Spleen (tissue), 11 donors: ENCODE results near the gene GBP2. TPM values are rescaled to one million over a fixed set of nuclear protein-coding genes. Genes with fewer than 3 reads are reported as not detected.

Experiments
- DNase-seq: peaks from one replicate; pipeline ENCODE4 v3.0.0-alpha.2; 2020
- H3K27ac ChIP-seq, 8 donors: fragments of 200-600 bp; sonication (generic) in 7 of 8; 1 replicate in 4 of 8; 2 replicates in 4 of 8; pipeline versions ENCODE4 v1.5.0 to v1.8.0; 2016 to 2021; ENCODE audit warnings: inconsistent platforms in 4 of 8, mild to moderate bottlenecking in 4 of 8, moderate library complexity in 1 of 8
- H3K27me3 ChIP-seq, 7 donors: fragments of 200-600 bp; sonication (generic) in 6 of 7; replicated peaks in 1 of 7; 1 replicate in 4 of 7; 2 replicates in 3 of 7; pipeline versions ENCODE4 v1.5.0 to v1.8.0; 2016 to 2021; ENCODE audit warnings: inconsistent platforms in 3 of 7, mild to moderate bottlenecking in 1 of 7
- H3K36me3 ChIP-seq, 6 donors: fragments of 200-600 bp; sonication (generic) in 5 of 6; 1 replicate in 4 of 6; 2 replicates in 2 of 6; pipeline versions ENCODE4 v1.5.0 to v1.8.0; 2016 to 2021; ENCODE audit warnings: inconsistent platforms in 2 of 6
- H3K4me1 ChIP-seq, 6 donors: fragments of 200-600 bp; sonication (generic) in 5 of 6; 1 replicate in 3 of 6; 2 replicates in 3 of 6; pipeline versions ENCODE4 v1.5.0 to v1.8.0; 2016 to 2021; ENCODE audit warnings: inconsistent platforms in 3 of 6
- H3K4me3 ChIP-seq, 8 donors: fragments of 200-600 bp; sonication (generic) in 7 of 8; 1 replicate in 4 of 8; 2 replicates in 4 of 8; pipeline versions ENCODE4 v1.5.0 to v1.8.0; 2016 to 2021; ENCODE audit warnings: inconsistent platforms in 4 of 8, mild to moderate bottlenecking in 4 of 8, moderate library complexity in 2 of 8
- H3K9me3 ChIP-seq, 8 donors: fragments of 200-600 bp; sonication (generic) in 7 of 8; 1 replicate in 4 of 8; 2 replicates in 4 of 8; pipeline versions ENCODE4 v1.5.0 to v1.8.0; 2016 to 2021; ENCODE audit warnings: inconsistent platforms in 4 of 8
- CTCF ChIP-seq, 11 experiments: fragments of 200-600 bp in 7 of 11; fragments of 450-650 bp in 4 of 11; sonication (generic) in 4 of 11; IDR thresholded peaks in 8 of 11; conservative IDR thresholded peaks in 3 of 11; 1 replicate in 7 of 11; 2 replicates in 4 of 11; pipeline versions ENCODE4 v1.4.0 to v1.8.0; 2016 to 2021; ENCODE audit warnings: antibody characterized with exemption in 11 of 11, inconsistent platforms in 4 of 11, mild to moderate bottlenecking in 1 of 11
- POLR2A ChIP-seq, 3 donors: fragments of 450-650 bp; IDR thresholded peaks; one replicate each; pipeline ENCODE4 v1.5.1; 2017; ENCODE audit warnings: antibody characterized with exemption in 3 of 3, mild to moderate bottlenecking in 1 of 3
- POLR2AphosphoS5 ChIP-seq, 3 donors: sonication (generic); formaldehyde crosslinking; IDR thresholded peaks; one replicate each; pipeline ENCODE4 v1.5.1; 2017; ENCODE audit warnings: antibody characterized with exemption in 3 of 3
- WGBS, 5 donors: extraction: QIAGEN DNeasy Blood & Tissue Kit in 3 of 5; methylation state at CpG; one replicate each; pipeline versions ENCODE4 v1.1.5 to v1.1.7; 2013 to 2018; 5-methylcytosine and 5-hydroxymethylcytosine counted together
- intact Hi-C: fragments of 100-400 bp; cut with DNase I; formaldehyde crosslinking; loops from one replicate; pipeline ENCODE4 v1.15.0; 2023; ENCODE audit warnings: low total_unique reads
- polyA plus RNA-seq, 3 donors: library from polyadenylated mRNA; stranded (reverse); fragments of 200-250 nt; gene quantifications; one replicate each; pipeline ENCODE4 v1.2.1, GENCODE V29; 2013
- total RNA-seq, 7 donors: library from RNA; depleted of rRNA in 3 of 7; stranded (reverse); fragments of >200 nt in 3 of 7; fragmentation: NEBNext Ultra II Directional in 4 of 7; extraction: Animal tissue kit (Norgen Biotek cat#: 25700) in 4 of 7; gene quantifications; one replicate each; pipeline versions ENCODE4 v1.1.0 to v1.2.1, GENCODE V29; 2016 to 2021
- donor health status: healthy with polysubstance abuse.
- donor health status: DM: no; HTN: no; CAD: no; lungs with moderate emphysema.
- donor health status: DM: no; HTN: no; CAD: no.
- donor health status: Bipolar disorder and iron deficiency.
- donor health status: healthy.
- donor health status: DM: no; HTN: no; CAD: no.
- donor health status: DM: yes; HTN: yes; CAD: no.

The GBP2 gene
- total and polyA plus RNA-seq, 10 donors, result 62.1 to 109 (median 79.6) TPM

- no peak for DNase-seq
- no peaks in the 10 kb centered on the region for H3K27me3 ChIP-seq
- 76 to 87% (median 86%) methylated on average over 3 of the region's 3 CpGs for WGBS, 5 donors
- no peaks in the 10 kb centered on the region for H3K36me3 ChIP-seq
- no peaks in the 10 kb centered on the region for H3K4me1 ChIP-seq
- no peak overlapping the region for H3K4me3 ChIP-seq
- TF ChIP-seq POLR2AphosphoS5 (IDR thresholded peaks at IDR 0.05) (no peak), POLR2A (IDR thresholded peaks at IDR 0.05) (no peak), CTCF (IDR thresholded peaks at IDR 0.05 in 8 of 11, conservative IDR thresholded peaks at IDR 0.05 in 3 of 11) (no peak)
- no peak overlapping the region for H3K27ac ChIP-seq
- intact Hi-C loops, result no loop called here
- H3K9me3 ChIP-seq, result no peaks in the 10 kb centered on the region
Measured at GRCh38 chr1:89147678-89148658, 22.1 kb upstream of the GBP2 start.

- Histone ChIP-seq H3K27ac (no peak overlapping the region), H3K4me1 (no peaks in the 10 kb centered on the region), H3K36me3 (no peaks in the 10 kb centered on the region), H3K4me3 (no peak overlapping the region), H3K9me3 (no peaks in the 10 kb centered on the region), H3K27me3 (no peaks in the 10 kb centered on the region)
- TF ChIP-seq POLR2A (IDR thresholded peaks at IDR 0.05) (no peak), POLR2AphosphoS5 (IDR thresholded peaks at IDR 0.05) (no peak), CTCF (IDR thresholded peaks at IDR 0.05 in 8 of 11, conservative IDR thresholded peaks at IDR 0.05 in 3 of 11) (no peak)
- intact Hi-C loops, result no loop called here
- 64 to 80% (median 68%) methylated on average over 3 of the region's 3 CpGs for WGBS, 5 donors
- no peak for DNase-seq
Measured at GRCh38 chr1:89146721-89147120, 20.8 kb upstream of the GBP2 start.

- Histone ChIP-seq H3K36me3 (no peaks in the 10 kb centered on the region), H3K27me3 (no peaks in the 10 kb centered on the region), H3K4me3 (no peak overlapping the region), H3K27ac (no peak overlapping the region), H3K9me3 (peaks cover 0 to 3% (median 0%) of the 10 kb centered on the region in 8 donors), H3K4me1 (no peaks in the 10 kb centered on the region)
- WGBS, 5 donors, result 84 to 95% (median 92%) methylated on average over 2 of the region's 2 CpGs
- DNase-seq, result no peak
- intact Hi-C loops, result no loop called here
- TF ChIP-seq POLR2A (IDR thresholded peaks at IDR 0.05), result no peak
- no peak for TF ChIP-seq POLR2AphosphoS5 (IDR thresholded peaks at IDR 0.05)
- TF ChIP-seq CTCF (IDR thresholded peaks at IDR 0.05 in 8 of 11, conservative IDR thresholded peaks at IDR 0.05 in 3 of 11), result no peak
Measured at GRCh38 chr1:89143484-89143883, 17.6 kb upstream of the GBP2 start.

GRCh38 chr1:89142160-89142559, 16.2 kb upstream of the GBP2 start:
- 73 to 85% (median 76%) methylated on average over 4 of the region's 4 CpGs for WGBS, 5 donors

More at GRCh38 chr1:89142160-89142559, 16.2 kb upstream of the GBP2 start:
- H3K27ac ChIP-seq, result no peak overlapping the region
- intact Hi-C loops, result no loop called here
- no peaks in the 10 kb centered on the region for H3K27me3 ChIP-seq
- peaks cover 0 to 9% (median 2%) of the 10 kb centered on the region in 8 donors for H3K9me3 ChIP-seq
- H3K4me1 ChIP-seq, result no peaks in the 10 kb centered on the region
- TF ChIP-seq POLR2AphosphoS5 (IDR thresholded peaks at IDR 0.05) (no peak), CTCF (IDR thresholded peaks at IDR 0.05 in 8 of 11, conservative IDR thresholded peaks at IDR 0.05 in 3 of 11) (no peak), POLR2A (IDR thresholded peaks at IDR 0.05) (no peak)
- H3K4me3 ChIP-seq, result no peak overlapping the region
- H3K36me3 ChIP-seq, result no peaks in the 10 kb centered on the region
- DNase-seq, result no peak
